ENCODE measurements around the gene CACTIN. TPM values are rescaled to one million over a fixed set of nuclear protein-coding genes. Genes with fewer than 3 reads are reported as not detected.
"Not testable (repeated sequence)": the region's sequence is repeated elsewhere in the genome, so short reads cannot be mapped to it uniquely, and the experiment has no call there.

Gene CACTIN
- total RNA-seq, 2 experiments from 2014 or later, result 25.2 to 27.2 TPM

DNA sequence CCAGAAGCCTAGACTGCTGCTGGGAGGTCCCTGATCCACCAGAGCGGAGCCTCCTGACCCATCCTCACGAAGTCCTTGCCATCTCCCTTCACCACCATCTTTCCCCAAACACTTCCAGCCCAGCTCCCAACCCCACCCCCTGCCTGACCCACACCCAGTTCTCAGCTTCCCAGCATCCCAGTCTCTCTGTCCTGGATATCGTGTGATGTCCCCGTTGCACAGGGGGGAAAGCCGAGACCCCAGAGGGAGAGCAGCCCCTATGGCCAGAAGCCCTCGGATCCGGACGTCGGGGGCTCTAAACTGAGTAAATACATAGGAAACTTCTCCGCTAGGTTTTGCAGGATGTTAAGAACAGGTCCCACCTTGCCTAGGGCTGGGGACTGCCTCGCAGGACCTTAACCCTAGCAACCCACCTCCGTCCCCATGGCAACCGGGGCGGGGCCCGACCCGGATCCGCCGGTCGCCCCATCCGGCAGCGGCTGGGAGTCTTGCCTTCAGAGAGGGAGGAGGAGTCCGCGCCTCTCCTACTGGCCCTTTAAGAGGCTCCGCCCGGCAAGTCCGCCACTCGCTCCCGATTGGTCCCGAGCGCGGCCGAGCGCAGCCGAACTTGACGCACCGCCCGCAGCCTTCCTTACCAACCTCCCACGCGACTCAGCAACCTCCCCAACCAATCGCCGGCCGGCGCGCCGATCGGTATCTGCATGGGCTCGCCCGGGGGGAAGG is 54.3 kb downstream of the CACTIN start:
- peak; percentile 100 for DNase-seq
- ChIA-PET POLR2A (no interaction called here), CTCF (interaction anchor here (0.6 kb wide), 1 partner anchor 16 kb away, joined by 5 read pairs; no protein-coding TSS in a partner anchor)
- Mint-ChIP-seq H3K4me1 (ENCODE audit: low read depth) (peaks cover 10% of the 10 kb centered on the region), H3K4me3 (peak overlapping the region; percentile 66), H3K27me3 (no peaks in the 10 kb centered on the region), H3K27ac (peak overlapping the region; percentile 42), H3K36me3 (peaks cover 13% of the 10 kb centered on the region), H3K9me3 (no peaks in the 10 kb centered on the region)
- intact Hi-C loops (cut with micrococcal nuclease), result loop anchor here (1.0 to 10.0 kb wide), 3 partner anchors 15 to 493 kb away; partner anchors contain the start of genes FZR1, MFSD12 and ZBTB7A

DNA sequence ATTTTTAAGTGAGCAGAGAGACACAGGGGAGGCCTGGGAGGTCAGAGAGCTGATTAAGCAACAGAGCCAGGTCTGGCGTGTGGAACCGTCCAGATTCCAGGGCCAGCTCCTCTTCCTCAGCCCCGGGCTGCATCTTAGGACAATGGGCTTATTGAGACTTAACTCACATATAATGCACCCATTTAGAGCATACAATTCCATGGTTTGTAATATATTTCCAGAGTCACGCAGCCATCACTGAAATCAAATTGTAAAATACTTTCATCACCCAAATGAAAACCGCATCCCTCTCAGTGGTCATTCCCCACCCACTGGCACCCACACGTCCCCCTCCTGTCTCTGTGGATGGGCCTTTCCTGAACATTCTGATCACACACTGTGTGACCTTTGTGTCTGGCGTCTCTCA is 56.0 kb downstream of the CACTIN start:
- Mint-ChIP-seq H3K27me3 (no peaks in the 10 kb centered on the region), H3K27ac (no peak overlapping the region), H3K9me3 (no peaks in the 10 kb centered on the region), H3K36me3 (peaks cover 10% of the 10 kb centered on the region), H3K4me1 (ENCODE audit: low read depth) (peaks cover 10% of the 10 kb centered on the region), H3K4me3 (no peak overlapping the region)
- intact Hi-C loops (cut with micrococcal nuclease), result loop anchor here (10.0 kb wide), 1 partner anchor 494 kb away; the partner anchor contains the start of gene ZBTB7A
- DNase-seq, result no peak
- POLR2A ChIA-PET, result no interaction called here
- CTCF ChIA-PET, result interaction anchor here (1.5 kb wide), 1 partner anchor 26 kb away, joined by 4 read pairs; no protein-coding TSS in a partner anchor

DNA sequence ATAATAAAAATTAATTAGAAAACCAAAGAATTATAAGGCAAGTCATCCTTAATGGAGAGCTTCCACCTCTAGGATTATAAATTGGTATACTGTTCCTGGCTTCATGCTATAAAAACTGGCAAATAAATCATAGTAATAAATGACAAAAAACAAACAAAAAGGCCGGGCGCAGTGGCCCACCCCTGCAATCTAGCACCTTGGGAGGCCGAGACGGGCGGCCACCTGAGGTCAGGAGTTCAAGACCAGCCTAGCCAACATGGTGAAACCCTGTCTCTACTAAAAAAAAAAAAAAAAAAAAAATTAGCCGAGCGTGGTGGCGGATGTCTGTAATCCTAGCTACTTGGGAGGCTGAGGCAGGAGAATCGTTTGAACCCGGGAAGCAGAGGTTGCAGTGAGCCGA is 56.5 kb downstream of the CACTIN start:
- peaks cover 10% of the 10 kb centered on the region for H3K4me1 Mint-ChIP-seq (ENCODE audit: low read depth)
- POLR2A ChIA-PET, H3K4me3 Mint-ChIP-seq, H3K27ac Mint-ChIP-seq, H3K27me3 Mint-ChIP-seq, H3K9me3 Mint-ChIP-seq, DNase-seq, H3K36me3 Mint-ChIP-seq: not testable (repeated sequence)
- CTCF ChIA-PET, result interaction anchor here (1.5 kb wide), 1 partner anchor 25 kb away, joined by 4 read pairs; no protein-coding TSS in a partner anchor
- intact Hi-C loops (cut with micrococcal nuclease), result loop anchor here (10.0 kb wide), 1 partner anchor 495 kb away; the partner anchor contains the start of gene ZBTB7A

- ChIA-PET CTCF (interaction anchor here (0.6 to 1.3 kb wide), 2 partner anchors 20 to 136 kb away, joined by 3 read pairs; no protein-coding TSS in a partner anchor), POLR2A (no interaction called here)
- H3K4me3 Mint-ChIP-seq, result no peak overlapping the region
- DNase-seq, result no peak
- no peaks in the 10 kb centered on the region for H3K27me3 Mint-ChIP-seq
- no peaks in the 10 kb centered on the region for H3K9me3 Mint-ChIP-seq
- H3K4me1 Mint-ChIP-seq (ENCODE audit: low read depth), result no peaks in the 10 kb centered on the region
- no peak overlapping the region for H3K27ac Mint-ChIP-seq
- intact Hi-C loops (cut with micrococcal nuclease), result no loop called here
- H3K36me3 Mint-ChIP-seq, result no peaks in the 10 kb centered on the region
Observed at GRCh38 chr19:3565139-3565538, 61.5 kb downstream of the CACTIN start.

DNA sequence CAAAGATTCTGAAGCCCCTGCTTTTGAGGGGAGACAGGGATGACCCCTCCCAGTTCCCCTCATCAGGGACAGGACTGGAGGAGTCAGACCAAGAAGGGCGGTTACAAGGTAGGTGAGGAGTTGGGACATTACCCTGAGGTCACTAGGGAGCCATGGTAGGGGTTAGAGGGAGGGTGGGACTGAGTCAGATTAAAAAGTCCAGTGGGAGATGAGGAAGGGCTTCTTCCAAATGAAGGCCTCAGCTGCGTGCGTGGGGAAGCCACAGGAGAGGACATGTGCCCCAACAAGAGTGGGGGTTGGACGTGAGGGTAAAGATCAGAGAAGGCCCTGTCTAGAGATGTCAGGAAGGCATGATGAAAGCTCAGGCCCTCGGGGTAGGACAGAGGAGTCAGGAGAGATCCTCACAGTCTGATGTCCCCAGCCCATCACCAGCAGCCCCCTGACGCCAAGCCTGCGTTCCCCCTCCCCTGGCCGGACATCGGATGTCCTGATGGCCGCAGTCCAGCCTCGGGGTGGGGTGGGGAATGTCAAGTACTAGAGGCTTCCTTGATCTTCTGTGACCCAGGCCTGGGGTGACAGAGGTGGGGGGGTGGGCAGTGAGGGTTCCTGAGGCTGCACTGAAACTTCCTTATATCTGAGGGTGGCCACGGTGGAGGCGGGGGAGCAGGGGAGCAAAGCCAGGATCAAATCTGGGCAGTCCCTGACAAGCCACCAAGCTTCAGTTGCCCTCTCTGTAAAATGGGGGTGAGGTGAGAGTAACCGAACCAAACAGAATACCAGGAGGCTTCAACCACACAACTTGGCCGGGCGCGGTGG is 62.7 kb downstream of the CACTIN start:
- no peaks in the 10 kb centered on the region for H3K27me3 Mint-ChIP-seq
- CTCF ChIA-PET, result interaction anchor here (1.3 kb wide), 1 partner anchor 21 kb away, joined by 3 read pairs; the partner anchor contains the start of gene GIPC3
- no peaks in the 10 kb centered on the region for H3K4me1 Mint-ChIP-seq (ENCODE audit: low read depth)
- no peaks in the 10 kb centered on the region for H3K9me3 Mint-ChIP-seq
- no peak for DNase-seq
- H3K27ac Mint-ChIP-seq, result no peak overlapping the region
- POLR2A ChIA-PET, result no interaction called here
- intact Hi-C loops (cut with micrococcal nuclease), result no loop called here
- no peaks in the 10 kb centered on the region for H3K36me3 Mint-ChIP-seq
- H3K4me3 Mint-ChIP-seq, result no peak overlapping the region

Other genes starting within 250 kb of the CACTIN start
- gene SMIM24, start 146.3 kb downstream of the CACTIN start, total RNA-seq, result not detected
- not detected for gene SMIM44, start 143.3 kb downstream of the CACTIN start, total RNA-seq
- 10 to 100 TPM; 15.0 to 17.0 TPM for gene DOHH, start 126.1 kb downstream of the CACTIN start, total RNA-seq
- 10 to 100 TPM; 43.5 to 46.9 TPM for gene FZR1, start 120.5 kb downstream of the CACTIN start, total RNA-seq
- gene TEKTIP1, start 87.6 kb downstream of the CACTIN start, total RNA-seq, result 1 to 10 TPM; 1.1 to 1.8 TPM
- gene MFSD12, start 69.2 kb downstream of the CACTIN start, total RNA-seq, result 10 to 100 TPM; 50.6 to 54.2 TPM
- 10 to 100 TPM; 68.1 to 78.5 TPM for gene HMG20B, start 53.8 kb downstream of the CACTIN start, total RNA-seq
- under 1 TPM; 0.19 to 0.26 TPM for gene GIPC3, start 41.3 kb downstream of the CACTIN start, total RNA-seq
- gene TBXA2R, start 19.9 kb downstream of the CACTIN start, total RNA-seq, result under 1 TPM; 0.31 to 0.36 TPM
- gene PIP5K1C, start 73.7 kb upstream of the CACTIN start, total RNA-seq, result 10 to 100 TPM; 14.7 to 15.7 TPM
- gene TJP3, start 81.6 kb upstream of the CACTIN start, total RNA-seq, result 1 to 10 TPM; 3.1 to 3.7 TPM
- gene APBA3, start 134.9 kb upstream of the CACTIN start, total RNA-seq, result 10 to 100 TPM; 38.2 to 41.8 TPM
- 10 to 100 TPM; 63.2 to 65.2 TPM for gene MRPL54, start 135.9 kb upstream of the CACTIN start, total RNA-seq
- not detected for gene RAX2, start 145.4 kb upstream of the CACTIN start, total RNA-seq
- 10 to 100 TPM; 24.4 to 25.2 TPM for gene MATK, start 159.6 kb upstream of the CACTIN start, total RNA-seq
- under 1 TPM; 0.33 to 0.58 TPM for gene ZFR2, start 242.2 kb upstream of the CACTIN start, total RNA-seq

Measured in activated CD4-positive, alpha-beta memory T cell treated with anti-CD3 and anti-CD28 coated beads for 36 hours (primary cell).